Airway epithelial cell (primary cell): ENCODE data around the gene PSMD14. TPM values are rescaled to one million over a fixed set of nuclear protein-coding genes. Genes with fewer than 3 reads are reported as not detected.

Source experiments
- total RNA-seq: library from RNA; depleted of rRNA; stranded (reverse); fragments of >200 nt; gene quantifications from 2 replicates; pipeline ENCODE4 v1.2.3, GENCODE V29; 2015

The PSMD14 gene
- 99.0 and 140 TPM in 2 replicates for total RNA-seq

GRCh38 chr2:161308178-161308955 lies at the start of gene PSMD14:
Gene PSMD14 (plus strand): TSS chr2:161308425. CDS start chr2:161318826, 10,401 bp downstream.

GRCh38 chr2:161415987-161416707 lies 107.9 kb downstream of the PSMD14 start, which contains the start of gene TBR1:
Gene TBR1 (plus strand): TSS chr2:161416297. CDS start chr2:161416411, 114 bp downstream.

Other genes starting within 250 kb of the PSMD14 start
- gene TANK, start 148.0 kb upstream of the PSMD14 start, total RNA-seq: 32.0 and 43.4 TPM in 2 replicates
- not detected in 2 replicates for gene TBR1, start 107.9 kb downstream of the PSMD14 start, total RNA-seq